Parathyroid adenoma (tissue), 2 donors: ENCODE results near the gene HIF1A.

Experiments used
- H2AFZ ChIP-seq: fragments of 300-600 bp; sonication (generic); one replicate; pipeline ENCODE4 v1.7.0; 2017; ENCODE audit warnings: antibody characterized with exemption, mild to moderate bottlenecking
- H3K27ac ChIP-seq: fragments of 300-600 bp; sonication (generic); one replicate; pipeline ENCODE4 v1.7.0; 2017
- H3K27me3 ChIP-seq: fragments of 300-600 bp; sonication (generic); one replicate; pipeline ENCODE4 v1.7.0; 2017; ENCODE audit warnings: low read length; ENCODE audit not compliant: control insufficient read depth, insufficient read depth
- H3K36me3 ChIP-seq: fragments of 300-600 bp; sonication (generic); one replicate; pipeline ENCODE4 v1.7.0; 2017; ENCODE audit warnings: low read length; ENCODE audit not compliant: control insufficient read depth, insufficient read depth
- H3K4me1 ChIP-seq: fragments of 300-600 bp; sonication (generic); one replicate; pipeline ENCODE4 v1.7.0; 2017; ENCODE audit warnings: control low read depth
- H3K4me2 ChIP-seq: fragments of 300-600 bp; sonication (generic); one replicate; pipeline ENCODE4 v1.7.0; 2017; ENCODE audit warnings: low read length
- H3K4me3 ChIP-seq: fragments of 300-600 bp; sonication (generic); one replicate; pipeline ENCODE4 v1.7.0; 2017; ENCODE audit warnings: low read depth, low read length
- H3K79me2 ChIP-seq: fragments of 300-600 bp; sonication (generic); one replicate; pipeline ENCODE4 v1.7.0; 2017; ENCODE audit warnings: control low read depth
- H3K9ac ChIP-seq: fragments of 300-600 bp; sonication (generic); one replicate; pipeline ENCODE4 v1.7.0; 2017; ENCODE audit warnings: mild to moderate bottlenecking
- H3K9me3 ChIP-seq: fragments of 300-600 bp; sonication (generic); one replicate; pipeline ENCODE4 v1.7.0; 2017; ENCODE audit warnings: low read length; ENCODE audit not compliant: control insufficient read depth
- TF ChIP-seq, protein P1 (sequence below): fragments of 300-600 bp; sonication (generic); IDR thresholded peaks from one replicate; pipeline ENCODE4 v1.7.0; 2017; ENCODE audit warnings: antibody characterized with exemption, mild to moderate bottlenecking
- donor health status: primary hyperparathyroidism.

HIF1A gene

GRCh38 chr14:61649283-61649682, 46.0 kb upstream of the HIF1A start:
- H3K4me2 ChIP-seq: no peak overlapping the region
- H3K36me3 ChIP-seq: no peaks in the 10 kb centered on the region
- no peak overlapping the region for H3K9ac ChIP-seq
- no peaks in the 10 kb centered on the region for H3K9me3 ChIP-seq
- H3K4me1 ChIP-seq: no peaks in the 10 kb centered on the region
- H3K4me3 ChIP-seq: no peak overlapping the region
- no peaks in the 10 kb centered on the region for H3K27me3 ChIP-seq
- H3K27ac ChIP-seq: no peak overlapping the region
- H3K79me2 ChIP-seq: no peaks in the 10 kb centered on the region
- TF ChIP-seq, protein P1, sequence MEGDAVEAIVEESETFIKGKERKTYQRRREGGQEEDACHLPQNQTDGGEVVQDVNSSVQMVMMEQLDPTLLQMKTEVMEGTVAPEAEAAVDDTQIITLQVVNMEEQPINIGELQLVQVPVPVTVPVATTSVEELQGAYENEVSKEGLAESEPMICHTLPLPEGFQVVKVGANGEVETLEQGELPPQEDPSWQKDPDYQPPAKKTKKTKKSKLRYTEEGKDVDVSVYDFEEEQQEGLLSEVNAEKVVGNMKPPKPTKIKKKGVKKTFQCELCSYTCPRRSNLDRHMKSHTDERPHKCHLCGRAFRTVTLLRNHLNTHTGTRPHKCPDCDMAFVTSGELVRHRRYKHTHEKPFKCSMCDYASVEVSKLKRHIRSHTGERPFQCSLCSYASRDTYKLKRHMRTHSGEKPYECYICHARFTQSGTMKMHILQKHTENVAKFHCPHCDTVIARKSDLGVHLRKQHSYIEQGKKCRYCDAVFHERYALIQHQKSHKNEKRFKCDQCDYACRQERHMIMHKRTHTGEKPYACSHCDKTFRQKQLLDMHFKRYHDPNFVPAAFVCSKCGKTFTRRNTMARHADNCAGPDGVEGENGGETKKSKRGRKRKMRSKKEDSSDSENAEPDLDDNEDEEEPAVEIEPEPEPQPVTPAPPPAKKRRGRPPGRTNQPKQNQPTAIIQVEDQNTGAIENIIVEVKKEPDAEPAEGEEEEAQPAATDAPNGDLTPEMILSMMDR: no peak
- no peak overlapping the region for H2AFZ ChIP-seq

DNA sequence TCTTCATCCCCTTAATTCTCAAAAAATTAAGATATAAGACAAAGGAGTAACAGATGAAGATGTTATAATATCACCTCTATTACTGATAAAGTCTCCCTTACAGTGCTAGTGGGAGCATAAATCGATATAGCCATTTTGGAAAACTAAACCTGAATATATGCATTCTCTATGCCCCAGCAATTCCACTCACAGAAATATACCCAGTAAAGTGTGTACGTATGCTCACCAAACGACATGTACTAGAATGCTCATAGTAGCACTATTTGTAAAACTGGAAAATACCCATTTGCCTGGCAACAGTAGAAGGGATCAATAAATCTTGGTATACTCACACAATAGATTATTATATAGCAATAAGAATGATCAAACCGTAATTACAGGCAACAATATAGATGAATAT, 44.0 kb upstream of the HIF1A start:
- no peaks in the 10 kb centered on the region for H3K36me3 ChIP-seq
- H3K4me2 ChIP-seq: no peak overlapping the region
- H2AFZ ChIP-seq: no peak overlapping the region
- H3K9me3 ChIP-seq: no peaks in the 10 kb centered on the region
- H3K4me3 ChIP-seq: no peak overlapping the region
- no peak overlapping the region for H3K27ac ChIP-seq
- TF ChIP-seq, protein P1: no peak
- H3K4me1 ChIP-seq: no peaks in the 10 kb centered on the region
- H3K27me3 ChIP-seq: no peaks in the 10 kb centered on the region
- H3K9ac ChIP-seq: no peak overlapping the region
- H3K79me2 ChIP-seq: no peaks in the 10 kb centered on the region

GRCh38 chr14:61652526-61653262, 42.6 kb upstream of the HIF1A start:
- H2AFZ ChIP-seq: no peak overlapping the region

DNA sequence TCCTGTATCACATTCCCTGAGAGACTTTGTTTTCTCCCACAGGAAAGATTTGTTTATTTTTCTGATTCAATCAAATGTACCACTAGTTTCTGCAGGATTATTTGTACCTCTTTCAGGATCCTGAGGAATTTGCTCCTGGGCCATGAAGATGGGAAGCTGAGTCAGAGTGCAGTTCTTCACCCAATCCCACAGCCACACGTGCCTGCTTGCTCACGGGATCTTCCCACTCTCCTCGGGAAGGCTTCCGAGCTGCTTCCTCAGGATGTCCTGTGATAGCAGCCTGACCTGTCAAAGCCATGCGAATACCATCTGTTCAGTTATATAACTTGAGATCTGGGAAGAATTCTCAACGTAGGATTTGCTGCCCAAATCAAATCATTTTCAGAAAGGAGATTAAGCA, 41.8 kb upstream of the HIF1A start:
- Histone ChIP-seq H3K79me2 (no peaks in the 10 kb centered on the region), H3K27ac (no peak overlapping the region), H3K9me3 (no peaks in the 10 kb centered on the region), H3K9ac (no peak overlapping the region), H3K4me3 (no peak overlapping the region), H3K4me2 (no peak overlapping the region), H2AFZ (no peak overlapping the region), H3K27me3 (no peaks in the 10 kb centered on the region), H3K4me1 (no peaks in the 10 kb centered on the region), H3K36me3 (no peaks in the 10 kb centered on the region)
- TF ChIP-seq, protein P1: no peak

More at GRCh38 chr14:61652526-61653262, 42.6 kb upstream of the HIF1A start:
- Histone ChIP-seq H3K27me3 (no peaks in the 10 kb centered on the region), H3K9me3 (no peaks in the 10 kb centered on the region), H3K4me1 (no peaks in the 10 kb centered on the region), H3K79me2 (no peaks in the 10 kb centered on the region), H3K9ac (no peak overlapping the region), H3K4me3 (no peak overlapping the region), H3K36me3 (no peaks in the 10 kb centered on the region), H3K4me2 (no peak overlapping the region), H3K27ac (no peak overlapping the region)
- TF ChIP-seq, protein P1: no peak

- H3K4me1 ChIP-seq: no peaks in the 10 kb centered on the region
- TF ChIP-seq, protein P1: no peak
- no peak overlapping the region for H3K4me3 ChIP-seq
- H3K36me3 ChIP-seq: no peaks in the 10 kb centered on the region
- no peak overlapping the region for H3K4me2 ChIP-seq
- no peaks in the 10 kb centered on the region for H3K27me3 ChIP-seq
- H3K79me2 ChIP-seq: no peaks in the 10 kb centered on the region
- H2AFZ ChIP-seq: no peak overlapping the region
- no peak overlapping the region for H3K27ac ChIP-seq
- no peak overlapping the region for H3K9ac ChIP-seq
- no peaks in the 10 kb centered on the region for H3K9me3 ChIP-seq
Observed at GRCh38 chr14:61654026-61654425, 41.3 kb upstream of the HIF1A start.
